ENCODE data around the gene DACH1.

DACH1 gene

GRCh38 chr13:71643448-71643860 lies 223.6 kb downstream of the DACH1 start (continued):
- 0 out of 2 replicates have a peak, but pooled peaks have one; percentile 29 for TF ChIP-seq HIC1 (tag by site-specific recombination; IDR thresholded peaks at IDR 0.05)
- no peak for TF ChIP-seq ZFHX2 (tag by site-specific recombination; conservative IDR thresholded peaks at IDR 0.05)
- TF ChIP-seq ZNF544 (tag by site-specific recombination; IDR thresholded peaks at IDR 0.05): no peak
- TF ChIP-seq ZBTB44 (tag by site-specific recombination; IDR thresholded peaks at IDR 0.05): peak; percentile 77
- TF ChIP-seq TRIM28 (IDR thresholded peaks at IDR 0.05; ENCODE audit: borderline replicate concordance, low read length): peak; percentile 95
- no peak for TF ChIP-seq ZNF629 (tag by site-specific recombination; IDR thresholded peaks at IDR 0.05)
- no peak for TF ChIP-seq BCL11B (tag by site-specific recombination; IDR thresholded peaks at IDR 0.05; ENCODE audit: low read depth)
- TF ChIP-seq ZNF292 (tag by site-specific recombination; IDR thresholded peaks at IDR 0.05; ENCODE audit: borderline replicate concordance, low read depth): no peak
- TF ChIP-seq ZNF747 (tag by site-specific recombination; IDR thresholded peaks at IDR 0.05): no peak
- TF ChIP-seq ZBTB6 (tag by site-specific recombination; IDR thresholded peaks at IDR 0.05): no peak
- no peak for TF ChIP-seq RBAK (tag by site-specific recombination; IDR thresholded peaks at IDR 0.05)
- no peak for TF ChIP-seq ZNF791 (tag by site-specific recombination; IDR thresholded peaks at IDR 0.05)
- no peak for TF ChIP-seq ZNF433 (tag by site-specific recombination; IDR thresholded peaks at IDR 0.05; ENCODE audit: low read depth)
- TF ChIP-seq ZNF521 (tag by site-specific recombination; IDR thresholded peaks at IDR 0.05): no peak
- TF ChIP-seq TCF7L2 (IDR thresholded peaks at IDR 0.05; ENCODE audit: borderline replicate concordance, low read depth, low read length): peak; percentile 91
- no peak for TF ChIP-seq ZNF175 (tag by site-specific recombination; IDR thresholded peaks at IDR 0.05)
- TF ChIP-seq, protein P1, sequence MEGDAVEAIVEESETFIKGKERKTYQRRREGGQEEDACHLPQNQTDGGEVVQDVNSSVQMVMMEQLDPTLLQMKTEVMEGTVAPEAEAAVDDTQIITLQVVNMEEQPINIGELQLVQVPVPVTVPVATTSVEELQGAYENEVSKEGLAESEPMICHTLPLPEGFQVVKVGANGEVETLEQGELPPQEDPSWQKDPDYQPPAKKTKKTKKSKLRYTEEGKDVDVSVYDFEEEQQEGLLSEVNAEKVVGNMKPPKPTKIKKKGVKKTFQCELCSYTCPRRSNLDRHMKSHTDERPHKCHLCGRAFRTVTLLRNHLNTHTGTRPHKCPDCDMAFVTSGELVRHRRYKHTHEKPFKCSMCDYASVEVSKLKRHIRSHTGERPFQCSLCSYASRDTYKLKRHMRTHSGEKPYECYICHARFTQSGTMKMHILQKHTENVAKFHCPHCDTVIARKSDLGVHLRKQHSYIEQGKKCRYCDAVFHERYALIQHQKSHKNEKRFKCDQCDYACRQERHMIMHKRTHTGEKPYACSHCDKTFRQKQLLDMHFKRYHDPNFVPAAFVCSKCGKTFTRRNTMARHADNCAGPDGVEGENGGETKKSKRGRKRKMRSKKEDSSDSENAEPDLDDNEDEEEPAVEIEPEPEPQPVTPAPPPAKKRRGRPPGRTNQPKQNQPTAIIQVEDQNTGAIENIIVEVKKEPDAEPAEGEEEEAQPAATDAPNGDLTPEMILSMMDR (tag by site-specific recombination; IDR thresholded peaks at IDR 0.05): no peak
- TF ChIP-seq ZNF155 (tag by site-specific recombination; IDR thresholded peaks at IDR 0.05): no peak
- TF ChIP-seq ZXDB (tag by site-specific recombination; IDR thresholded peaks at IDR 0.05): peak; percentile 54
- no peak for TF ChIP-seq ZNF558 (tag by site-specific recombination; IDR thresholded peaks at IDR 0.05)
- TF ChIP-seq OSR2 (tag by site-specific recombination; IDR thresholded peaks at IDR 0.05): peak; percentile 52; the same call in 1 of the 2 replicates
- no peak for TF ChIP-seq ZNF837 (tag by site-specific recombination; IDR thresholded peaks at IDR 0.05)
- peak; percentile 51; the same call in 1 of the 2 replicates for TF ChIP-seq ZNF580 (tag by site-specific recombination; IDR thresholded peaks at IDR 0.05)
